T follicular helper cell (primary cell): ENCODE data around the gene MINDY4.

Source experiments
- DNase-seq: peaks from one replicate; pipeline ENCODE4 v3.0.0-alpha.2; 2020; ENCODE audit warnings: low read depth

The MINDY4 gene

GRCh38 chr7:30835396-30835915 lies 64.2 kb downstream of the MINDY4 start:
- DNase-seq = no peak

GRCh38 chr7:30836991-30837390 lies 65.8 kb downstream of the MINDY4 start:
- no peak for DNase-seq

- DNase-seq = no peak
These were observed 66.4 kb downstream of the MINDY4 start for GRCh38 chr7:30837581-30837980.

- no peak for DNase-seq
These were observed 66.8 kb downstream of the MINDY4 start for GRCh38 chr7:30838008-30838407.

GRCh38 chr7:30840141-30841024 lies 69.2 kb downstream of the MINDY4 start:
- DNase-seq = no peak

- no peak for DNase-seq
These were observed 70.0 kb downstream of the MINDY4 start for GRCh38 chr7:30841025-30841735.

GRCh38 chr7:30841801-30842541 lies 70.8 kb downstream of the MINDY4 start:
- no peak for DNase-seq

- no peak for DNase-seq
These were observed 71.6 kb downstream of the MINDY4 start for GRCh38 chr7:30842542-30843451.

- no peak for DNase-seq
These were observed 72.7 kb downstream of the MINDY4 start for GRCh38 chr7:30843741-30844482.

- DNase-seq = no peak
These were observed 73.3 kb downstream of the MINDY4 start for GRCh38 chr7:30844483-30844874.

GRCh38 chr7:30844916-30845315 lies 73.7 kb downstream of the MINDY4 start:
- DNase-seq = no peak

- no peak for DNase-seq
These were observed 74.4 kb downstream of the MINDY4 start for GRCh38 chr7:30845426-30846135.

- no peak for DNase-seq
These were observed 75.2 kb downstream of the MINDY4 start for GRCh38 chr7:30846378-30846777.

GRCh38 chr7:30848121-30848855 lies 77.1 kb downstream of the MINDY4 start:
- DNase-seq = no peak

GRCh38 chr7:30849565-30849964 lies 78.3 kb downstream of the MINDY4 start:
- no peak for DNase-seq

- no peak for DNase-seq
These were observed 79.2 kb downstream of the MINDY4 start for GRCh38 chr7:30850426-30850825.

GRCh38 chr7:30851651-30852307 lies 80.6 kb downstream of the MINDY4 start:
- no peak for DNase-seq

- DNase-seq = no peak
These were observed 81.1 kb downstream of the MINDY4 start for GRCh38 chr7:30852308-30852684.
